Mesodermal cell (in vitro differentiated cells): ENCODE data around the gene CCDC137.

Experiments
- H3K27ac ChIP-seq: 2 replicates; pipeline ENCODE4 v1.7.0; 2013; ENCODE audit warnings: mild to moderate bottlenecking, low read depth, low read length, moderate library complexity; ENCODE audit not compliant: severe bottlenecking
- H3K36me3 ChIP-seq: 2 replicates; pipeline ENCODE4 v1.7.1; 2013; ENCODE audit warnings: mild to moderate bottlenecking, low read length, moderate library complexity; ENCODE audit not compliant: control insufficient read depth, insufficient read depth
- H3K4me1 ChIP-seq: one replicate; pipeline ENCODE4 v1.7.1; 2013; ENCODE audit warnings: mild to moderate bottlenecking, low read length; ENCODE audit not compliant: insufficient read depth, control insufficient read depth, poor library complexity, severe bottlenecking
- H3K4me3 ChIP-seq: 2 replicates; pipeline ENCODE4 v1.7.0; 2013; ENCODE audit warnings: low read length, control low read depth, mild to moderate bottlenecking; ENCODE audit not compliant: insufficient read depth, poor library complexity, severe bottlenecking; ENCODE audit errors: extremely low read depth
- H3K9me3 ChIP-seq: 2 replicates; pipeline ENCODE4 v1.7.1; 2013; ENCODE audit warnings: mild to moderate bottlenecking, low read length, moderate library complexity; ENCODE audit not compliant: control insufficient read depth
- WGBS, 2 experiments: methylation state at CpG; one replicate each; pipeline ENCODE4 v1.1.5; 2013; ENCODE audit warnings: missing lambda C conversion rate in 2 of 2; ENCODE audit not compliant: insufficient coverage in 2 of 2; 5-methylcytosine and 5-hydroxymethylcytosine counted together

Gene CCDC137

GRCh38 chr17:81683584-81684441 lies 17.3 kb downstream of the CCDC137 start, which contains the start of the genes ARL16 and HGS:
Gene ARL16 (minus strand): TSS chr17:81683797. CDS start chr17:81683753, 44 bp downstream.
Gene HGS (plus strand): TSS chr17:81684011. CDS start chr17:81684067, 56 bp downstream.
- Histone ChIP-seq H3K4me3 (peak within 1 kb of the TSS; percentile 99), H3K36me3 (peaks cover 55% of the 10 kb centered on the region), H3K27ac (peak within 1 kb of the TSS; percentile 94), H3K4me1 (peaks cover 16% of the 10 kb centered on the region), H3K9me3 (no peaks in the 10 kb centered on the region)
- WGBS, 2 experiments = 0% methylated on average over 87 to 110 of the region's 112 CpGs

- peaks cover 16% of the 10 kb centered on the region for H3K4me1 ChIP-seq
- H3K27ac ChIP-seq = peak overlapping the region; percentile 94
- no peaks in the 10 kb centered on the region for H3K9me3 ChIP-seq
- peak overlapping the region; percentile 99 for H3K4me3 ChIP-seq
- H3K36me3 ChIP-seq = peaks cover 61% of the 10 kb centered on the region
- WGBS, 2 experiments = 15% methylated on average over 15 of the region's 16 CpGs
These were observed 17.9 kb downstream of the CCDC137 start for GRCh38 chr17:81684442-81684911.

GRCh38 chr17:81685108-81685507 lies 18.6 kb downstream of the CCDC137 start:
- Histone ChIP-seq H3K4me1 (peaks cover 16% of the 10 kb centered on the region), H3K4me3 (peak overlapping the region; percentile 99), H3K9me3 (no peaks in the 10 kb centered on the region), H3K27ac (peak overlapping the region; percentile 94), H3K36me3 (peaks cover 64% of the 10 kb centered on the region)
- WGBS, 2 experiments = 83 to 85% methylated on average over 9 to 11 of the region's 12 CpGs

- Histone ChIP-seq H3K4me1 (peaks cover 16% of the 10 kb centered on the region), H3K27ac (no peak overlapping the region), H3K4me3 (no peak overlapping the region), H3K36me3 (peaks cover 68% of the 10 kb centered on the region), H3K9me3 (no peaks in the 10 kb centered on the region)
- 96% methylated on average over 19 to 20 of the region's 20 CpGs for WGBS, 2 experiments
These were observed 20.1 kb downstream of the CCDC137 start for GRCh38 chr17:81686614-81687013.

- 96 to 97% methylated on average over 39 to 41 of the region's 41 CpGs for WGBS, 2 experiments
- H3K4me1 ChIP-seq = peaks cover 11% of the 10 kb centered on the region
- H3K4me3 ChIP-seq = no peak overlapping the region
- no peak overlapping the region for H3K27ac ChIP-seq
- peaks cover 77% of the 10 kb centered on the region for H3K36me3 ChIP-seq
- H3K9me3 ChIP-seq = no peaks in the 10 kb centered on the region
These were observed 21.4 kb downstream of the CCDC137 start for GRCh38 chr17:81687770-81688541.

- Histone ChIP-seq H3K4me3 (no peak overlapping the region), H3K4me1 (peaks cover 11% of the 10 kb centered on the region), H3K36me3 (peaks cover 84% of the 10 kb centered on the region), H3K27ac (no peak overlapping the region), H3K9me3 (no peaks in the 10 kb centered on the region)
- WGBS, 2 experiments = 99 to 100% methylated on average over 11 to 13 of the region's 14 CpGs
These were observed 22.1 kb downstream of the CCDC137 start for GRCh38 chr17:81688616-81689015.

- peaks cover 6% of the 10 kb centered on the region for H3K4me1 ChIP-seq
- no peaks in the 10 kb centered on the region for H3K9me3 ChIP-seq
- H3K4me3 ChIP-seq = no peak overlapping the region
- WGBS, 2 experiments = 95 to 97% methylated on average over 13 to 17 of the region's 18 CpGs
- H3K27ac ChIP-seq = no peak overlapping the region
- peaks cover 98% of the 10 kb centered on the region for H3K36me3 ChIP-seq
These were observed 23.5 kb downstream of the CCDC137 start for GRCh38 chr17:81690066-81690465.

- peaks cover 99% of the 10 kb centered on the region for H3K36me3 ChIP-seq
- H3K27ac ChIP-seq = no peak overlapping the region
- H3K4me1 ChIP-seq = peaks cover 2% of the 10 kb centered on the region
- no peak overlapping the region for H3K4me3 ChIP-seq
- WGBS, 2 experiments = 95 to 97% methylated on average over 10 to 17 of the region's 17 CpGs
- no peaks in the 10 kb centered on the region for H3K9me3 ChIP-seq
These were observed 24.0 kb downstream of the CCDC137 start for GRCh38 chr17:81690549-81690948.

- H3K27ac ChIP-seq = no peak overlapping the region
- no peak overlapping the region for H3K4me3 ChIP-seq
- H3K9me3 ChIP-seq = no peaks in the 10 kb centered on the region
- H3K36me3 ChIP-seq = peaks cover 98% of the 10 kb centered on the region
- WGBS, 2 experiments = 94 to 96% methylated on average over 10 to 18 of the region's 18 CpGs
- H3K4me1 ChIP-seq = no peaks in the 10 kb centered on the region
These were observed 24.7 kb downstream of the CCDC137 start for GRCh38 chr17:81691196-81691595.

GRCh38 chr17:81691608-81692007 lies 25.1 kb downstream of the CCDC137 start:
- peaks cover 98% of the 10 kb centered on the region for H3K36me3 ChIP-seq
- no peak overlapping the region for H3K27ac ChIP-seq
- no peaks in the 10 kb centered on the region for H3K4me1 ChIP-seq
- H3K4me3 ChIP-seq = no peak overlapping the region
- 95 to 99% methylated on average over 14 to 20 of the region's 20 CpGs for WGBS, 2 experiments
- no peaks in the 10 kb centered on the region for H3K9me3 ChIP-seq
